Measurements from ENCODE around the gene SDC4.

SDC4 gene

GRCh38 chr20:45318948-45319347 lies 29.3 kb downstream of the SDC4 start:
- Histone ChIP-seq H3K4me3 (ENCODE audit: low read length) (no peak overlapping the region), H3K36me3 (ENCODE audit: control insufficient read depth, insufficient read depth, low read length) (no peaks in the 10 kb centered on the region), H3K27me3 (ENCODE audit: control insufficient read depth, insufficient read depth, low read length) (no peaks in the 10 kb centered on the region), H3K27ac (ENCODE audit: low read length) (no peak overlapping the region), H3K9me3 (ENCODE audit: control insufficient read depth, insufficient read depth, low read length) (no peaks in the 10 kb centered on the region), H3K4me1 (ENCODE audit: control insufficient read depth, insufficient read depth, low read length) (no peaks in the 10 kb centered on the region)
- no peak for DNase-seq (ENCODE audit: low read depth, low spot score)
- no CpG with 5 or more reads among the region's 2 CpGs for WGBS (ENCODE audit: insufficient coverage, insufficient read length)

GRCh38 chr20:45318386-45318939 lies 29.8 kb downstream of the SDC4 start:
- Histone ChIP-seq H3K4me1 (ENCODE audit: control insufficient read depth, insufficient read depth, low read length) (no peaks in the 10 kb centered on the region), H3K9me3 (ENCODE audit: control insufficient read depth, insufficient read depth, low read length) (no peaks in the 10 kb centered on the region), H3K36me3 (ENCODE audit: control insufficient read depth, insufficient read depth, low read length) (no peaks in the 10 kb centered on the region), H3K27me3 (ENCODE audit: control insufficient read depth, insufficient read depth, low read length) (no peaks in the 10 kb centered on the region), H3K27ac (ENCODE audit: low read length) (no peak overlapping the region), H3K4me3 (ENCODE audit: low read length) (no peak overlapping the region)
- DNase-seq (ENCODE audit: low read depth, low spot score): no peak
- WGBS (ENCODE audit: insufficient coverage, insufficient read length): no CpG with 5 or more reads among the region's 7 CpGs

GRCh38 chr20:45317826-45318225 lies 30.4 kb downstream of the SDC4 start:
- Histone ChIP-seq H3K36me3 (ENCODE audit: control insufficient read depth, insufficient read depth, low read length) (no peaks in the 10 kb centered on the region), H3K27me3 (ENCODE audit: control insufficient read depth, insufficient read depth, low read length) (no peaks in the 10 kb centered on the region), H3K4me3 (ENCODE audit: low read length) (no peak overlapping the region), H3K4me1 (ENCODE audit: control insufficient read depth, insufficient read depth, low read length) (no peaks in the 10 kb centered on the region), H3K27ac (ENCODE audit: low read length) (no peak overlapping the region), H3K9me3 (ENCODE audit: control insufficient read depth, insufficient read depth, low read length) (no peaks in the 10 kb centered on the region)
- WGBS (ENCODE audit: insufficient coverage, insufficient read length): no CpG with 5 or more reads among the region's 3 CpGs
- no peak for DNase-seq (ENCODE audit: low read depth, low spot score)

- WGBS (ENCODE audit: insufficient coverage, insufficient read length): no CpG with 5 or more reads among the region's 71 CpGs
- H3K36me3 ChIP-seq (ENCODE audit: control insufficient read depth, insufficient read depth, low read length): no peaks in the 10 kb centered on the region
- no peaks in the 10 kb centered on the region for H3K27me3 ChIP-seq (ENCODE audit: control insufficient read depth, insufficient read depth, low read length)
- no peak overlapping the region for H3K27ac ChIP-seq (ENCODE audit: low read length)
- no peak for DNase-seq (ENCODE audit: low read depth, low spot score)
- H3K4me3 ChIP-seq (ENCODE audit: low read length): no peak overlapping the region
- 0 out of 2 replicates have a peak, but pooled peaks cover 2% of the 10 kb centered on the region for H3K4me1 ChIP-seq (ENCODE audit: control insufficient read depth, insufficient read depth, low read length)
- no peaks in the 10 kb centered on the region for H3K9me3 ChIP-seq (ENCODE audit: control insufficient read depth, insufficient read depth, low read length)
Observed at GRCh38 chr20:45316150-45317080, 31.8 kb downstream of the SDC4 start.

- DNase-seq (ENCODE audit: low read depth, low spot score): no peak
- no peaks in the 10 kb centered on the region for H3K36me3 ChIP-seq (ENCODE audit: control insufficient read depth, insufficient read depth, low read length)
- H3K9me3 ChIP-seq (ENCODE audit: control insufficient read depth, insufficient read depth, low read length): no peaks in the 10 kb centered on the region
- H3K4me3 ChIP-seq (ENCODE audit: low read length): no peak overlapping the region
- H3K27ac ChIP-seq (ENCODE audit: low read length): no peak overlapping the region
- H3K4me1 ChIP-seq (ENCODE audit: control insufficient read depth, insufficient read depth, low read length): 0 out of 2 replicates have a peak, but pooled peaks cover 2% of the 10 kb centered on the region
- no CpG with 5 or more reads among the region's 4 CpGs for WGBS (ENCODE audit: insufficient coverage, insufficient read length)
- no peaks in the 10 kb centered on the region for H3K27me3 ChIP-seq (ENCODE audit: control insufficient read depth, insufficient read depth, low read length)
Observed at GRCh38 chr20:45315672-45316071, 32.6 kb downstream of the SDC4 start.

GRCh38 chr20:45313943-45314342 lies 34.3 kb downstream of the SDC4 start:
- WGBS (ENCODE audit: insufficient coverage, insufficient read length): no CpG with 5 or more reads among the region's 11 CpGs
- Histone ChIP-seq H3K4me1 (ENCODE audit: control insufficient read depth, insufficient read depth, low read length) (peaks cover 2% of the 10 kb centered on the region; the same call in 1 of the 2 replicates), H3K4me3 (ENCODE audit: low read length) (no peak overlapping the region), H3K27ac (ENCODE audit: low read length) (no peak overlapping the region), H3K9me3 (ENCODE audit: control insufficient read depth, insufficient read depth, low read length) (no peaks in the 10 kb centered on the region), H3K36me3 (ENCODE audit: control insufficient read depth, insufficient read depth, low read length) (no peaks in the 10 kb centered on the region), H3K27me3 (ENCODE audit: control insufficient read depth, insufficient read depth, low read length) (no peaks in the 10 kb centered on the region)
- DNase-seq (ENCODE audit: low read depth, low spot score): no peak

GRCh38 chr20:45313065-45313695 lies 35.0 kb downstream of the SDC4 start:
- Histone ChIP-seq H3K4me3 (ENCODE audit: low read length) (no peak overlapping the region), H3K4me1 (ENCODE audit: control insufficient read depth, insufficient read depth, low read length) (peaks cover 3% of the 10 kb centered on the region; the same call in 1 of the 2 replicates), H3K36me3 (ENCODE audit: control insufficient read depth, insufficient read depth, low read length) (no peaks in the 10 kb centered on the region), H3K27me3 (ENCODE audit: control insufficient read depth, insufficient read depth, low read length) (no peaks in the 10 kb centered on the region), H3K27ac (ENCODE audit: low read length) (no peak overlapping the region), H3K9me3 (ENCODE audit: control insufficient read depth, insufficient read depth, low read length) (no peaks in the 10 kb centered on the region)
- no CpG with 5 or more reads among the region's 8 CpGs for WGBS (ENCODE audit: insufficient coverage, insufficient read length)
- DNase-seq (ENCODE audit: low read depth, low spot score): no peak

GRCh38 chr20:45312241-45312640 lies 36.0 kb downstream of the SDC4 start:
- H3K27ac ChIP-seq (ENCODE audit: low read length): no peak overlapping the region
- no peaks in the 10 kb centered on the region for H3K9me3 ChIP-seq (ENCODE audit: control insufficient read depth, insufficient read depth, low read length)
- H3K27me3 ChIP-seq (ENCODE audit: control insufficient read depth, insufficient read depth, low read length): no peaks in the 10 kb centered on the region
- peaks cover 5% of the 10 kb centered on the region; the same call in 1 of the 2 replicates for H3K4me1 ChIP-seq (ENCODE audit: control insufficient read depth, insufficient read depth, low read length)
- no peaks in the 10 kb centered on the region for H3K36me3 ChIP-seq (ENCODE audit: control insufficient read depth, insufficient read depth, low read length)
- no peak for DNase-seq (ENCODE audit: low read depth, low spot score)
- WGBS (ENCODE audit: insufficient coverage, insufficient read length): no CpG with 5 or more reads among the region's 21 CpGs
- no peak overlapping the region for H3K4me3 ChIP-seq (ENCODE audit: low read length)

- H3K27ac ChIP-seq (ENCODE audit: low read length): no peak overlapping the region
- no CpG with 5 or more reads among the region's 45 CpGs for WGBS (ENCODE audit: insufficient coverage, insufficient read length)
- H3K27me3 ChIP-seq (ENCODE audit: control insufficient read depth, insufficient read depth, low read length): no peaks in the 10 kb centered on the region
- no peak for DNase-seq (ENCODE audit: low read depth, low spot score)
- no peaks in the 10 kb centered on the region for H3K36me3 ChIP-seq (ENCODE audit: control insufficient read depth, insufficient read depth, low read length)
- no peak overlapping the region; the same call in 1 of the 2 replicates for H3K4me3 ChIP-seq (ENCODE audit: low read length)
- peaks cover 5% of the 10 kb centered on the region; the same call in 1 of the 2 replicates for H3K4me1 ChIP-seq (ENCODE audit: control insufficient read depth, insufficient read depth, low read length)
- no peaks in the 10 kb centered on the region for H3K9me3 ChIP-seq (ENCODE audit: control insufficient read depth, insufficient read depth, low read length)
Observed at GRCh38 chr20:45311589-45312211, 36.5 kb downstream of the SDC4 start.

GRCh38 chr20:45309075-45309474 lies 39.1 kb downstream of the SDC4 start:
- Histone ChIP-seq H3K9me3 (ENCODE audit: control insufficient read depth, insufficient read depth, low read length) (no peaks in the 10 kb centered on the region), H3K36me3 (ENCODE audit: control insufficient read depth, insufficient read depth, low read length) (peaks cover 2% of the 10 kb centered on the region; the same call in 1 of the 2 replicates), H3K4me1 (ENCODE audit: control insufficient read depth, insufficient read depth, low read length) (peaks cover 6% of the 10 kb centered on the region), H3K27me3 (ENCODE audit: control insufficient read depth, insufficient read depth, low read length) (no peaks in the 10 kb centered on the region), H3K27ac (ENCODE audit: low read length) (no peak overlapping the region), H3K4me3 (ENCODE audit: low read length) (no peak overlapping the region)
- no CpG with 5 or more reads among the region's 3 CpGs for WGBS (ENCODE audit: insufficient coverage, insufficient read length)
- no peak for DNase-seq (ENCODE audit: low read depth, low spot score)

All from iPS DF 6.9 (cell line).